ENCODE data around the gene VSX1.
A peak's percentile ranks its signal among the peaks of the same experiment; 100 is the strongest.

Gene VSX1

GRCh38 chr20:25051386-25052155, 30.4 kb downstream of the VSX1 start:
- no peak for DNase-seq

- no peak for DNase-seq
Measured at GRCh38 chr20:25050501-25051350, 31.2 kb downstream of the VSX1 start.

- DNase-seq: no peak
Measured at GRCh38 chr20:25050082-25050481, 31.9 kb downstream of the VSX1 start.

- DNase-seq: no peak
Measured at GRCh38 chr20:25049261-25050060, 32.5 kb downstream of the VSX1 start.

- DNase-seq: no peak
Measured at GRCh38 chr20:25048519-25048952, 33.4 kb downstream of the VSX1 start.

- no peak for DNase-seq
Measured at GRCh38 chr20:25047766-25048165, 34.2 kb downstream of the VSX1 start.

GRCh38 chr20:25046736-25047666, 34.9 kb downstream of the VSX1 start:
- no peak for DNase-seq

- DNase-seq: no peak
Measured at GRCh38 chr20:25046181-25046641, 35.7 kb downstream of the VSX1 start.

GRCh38 chr20:25045343-25045712, 36.6 kb downstream of the VSX1 start:
- DNase-seq: no peak

- DNase-seq: no peak
Measured at GRCh38 chr20:25044660-25045342, 37.1 kb downstream of the VSX1 start.

GRCh38 chr20:25044261-25044560, 37.7 kb downstream of the VSX1 start:
- DNase-seq: no peak

- no peak for DNase-seq
Measured at GRCh38 chr20:25043499-25044260, 38.3 kb downstream of the VSX1 start.

- DNase-seq: peak in 1 of 2 donors; percentile 13
Measured at GRCh38 chr20:25042531-25043498, 39.1 kb downstream of the VSX1 start.

- DNase-seq: no peak
Measured at GRCh38 chr20:25041813-25042530, 40.0 kb downstream of the VSX1 start.

GRCh38 chr20:25040438-25040831, 41.5 kb downstream of the VSX1 start:
- no peak for DNase-seq

GRCh38 chr20:25039697-25040437, 42.1 kb downstream of the VSX1 start:
- DNase-seq: no peak

GRCh38 chr20:25038591-25039015, 43.3 kb downstream of the VSX1 start:
- no peak for DNase-seq

GRCh38 chr20:25038103-25038410, 43.9 kb downstream of the VSX1 start:
- DNase-seq: no peak
